ENCODE measurements around the gene PCNP.
"Not testable (repeated sequence)": the region's sequence is repeated elsewhere in the genome, so short reads cannot be mapped to it uniquely, and the experiment has no call there.

Gene PCNP

GRCh38 chr3:101611023-101611422 is 37.0 kb downstream of the PCNP start:
- Mint-ChIP-seq H3K27ac (no peak overlapping the region), H3K9me3 (no peaks in the 10 kb centered on the region), H3K27me3 (ENCODE audit: low read depth) (no peaks in the 10 kb centered on the region), H3K36me3 (ENCODE audit: low read depth) (no peaks in the 10 kb centered on the region), H3K4me3 (no peak overlapping the region), H3K4me1 (no peaks in the 10 kb centered on the region)
- TF ChIP-seq CTCF (IDR thresholded peaks at IDR 0.05; ENCODE audit: unreplicated experiment in 3 of 3): no peak

GRCh38 chr3:101613014-101613413 is 39.0 kb downstream of the PCNP start:
- H3K36me3 Mint-ChIP-seq (ENCODE audit: low read depth); H3K9me3 Mint-ChIP-seq; H3K4me1 Mint-ChIP-seq; H3K4me3 Mint-ChIP-seq; H3K27me3 Mint-ChIP-seq (ENCODE audit: low read depth): not testable (repeated sequence)
- H3K27ac Mint-ChIP-seq: peak overlapping the region in 1 of 3 experiments; percentile 49

GRCh38 chr3:101615525-101615924 is 41.5 kb downstream of the PCNP start:
- no peaks in the 10 kb centered on the region for H3K36me3 Mint-ChIP-seq (ENCODE audit: low read depth)
- H3K9me3 Mint-ChIP-seq: no peaks in the 10 kb centered on the region
- H3K27me3 Mint-ChIP-seq (ENCODE audit: low read depth): no peaks in the 10 kb centered on the region
- no peak overlapping the region for H3K27ac Mint-ChIP-seq
- no peak for TF ChIP-seq CTCF (IDR thresholded peaks at IDR 0.05; ENCODE audit: unreplicated experiment in 3 of 3)
- no peak overlapping the region for H3K4me3 Mint-ChIP-seq
- no peaks in the 10 kb centered on the region for H3K4me1 Mint-ChIP-seq

DNA sequence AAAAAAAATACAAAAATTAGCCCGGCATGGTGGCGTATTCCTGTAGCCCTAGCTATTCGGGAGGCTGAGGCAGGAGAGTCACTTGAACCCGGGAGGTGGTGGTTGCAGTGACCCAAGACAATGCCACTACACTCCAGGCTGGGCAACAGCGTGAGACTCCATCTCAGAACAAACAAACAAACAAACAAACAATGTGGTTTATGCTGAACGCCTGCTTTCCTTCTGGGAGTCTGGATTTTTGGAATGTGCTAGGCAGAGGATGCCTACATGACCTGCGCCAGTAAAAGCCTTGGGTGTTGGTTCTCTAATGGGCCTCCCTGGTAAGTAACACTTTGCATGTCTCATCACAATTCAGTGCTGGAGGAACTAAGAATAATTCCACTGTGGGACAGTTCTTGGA is 43.5 kb downstream of the PCNP start:
- no peaks in the 10 kb centered on the region for H3K36me3 Mint-ChIP-seq (ENCODE audit: low read depth)
- no peak overlapping the region for H3K4me3 Mint-ChIP-seq
- TF ChIP-seq CTCF (IDR thresholded peaks at IDR 0.05; ENCODE audit: unreplicated experiment in 3 of 3): no peak
- no peaks in the 10 kb centered on the region for H3K27me3 Mint-ChIP-seq (ENCODE audit: low read depth)
- H3K4me1 Mint-ChIP-seq: no peaks in the 10 kb centered on the region
- H3K9me3 Mint-ChIP-seq: no peaks in the 10 kb centered on the region
- H3K27ac Mint-ChIP-seq: no peak overlapping the region

DNA sequence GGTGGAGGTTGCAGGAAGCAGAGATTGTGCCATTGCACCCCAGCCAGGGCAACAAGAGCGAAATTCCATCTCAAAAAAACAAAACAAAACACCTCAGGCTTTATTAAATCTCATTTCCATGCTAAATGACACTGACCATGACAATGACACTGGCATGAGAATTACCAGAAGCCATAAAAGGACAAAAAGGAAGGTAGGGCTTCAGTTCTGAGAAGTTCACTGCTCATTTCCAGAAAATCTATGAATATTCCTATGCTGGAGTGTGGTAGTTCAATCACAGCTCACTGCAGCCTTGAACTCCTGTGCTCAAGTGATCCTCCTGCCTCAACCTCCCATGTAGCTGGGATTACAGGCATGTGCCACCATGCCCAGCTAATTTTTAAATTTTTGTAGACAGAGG is 44.7 kb downstream of the PCNP start:
- no peak for TF ChIP-seq CTCF (IDR thresholded peaks at IDR 0.05; ENCODE audit: unreplicated experiment in 3 of 3)
- H3K36me3 Mint-ChIP-seq (ENCODE audit: low read depth): no peaks in the 10 kb centered on the region

DNA sequence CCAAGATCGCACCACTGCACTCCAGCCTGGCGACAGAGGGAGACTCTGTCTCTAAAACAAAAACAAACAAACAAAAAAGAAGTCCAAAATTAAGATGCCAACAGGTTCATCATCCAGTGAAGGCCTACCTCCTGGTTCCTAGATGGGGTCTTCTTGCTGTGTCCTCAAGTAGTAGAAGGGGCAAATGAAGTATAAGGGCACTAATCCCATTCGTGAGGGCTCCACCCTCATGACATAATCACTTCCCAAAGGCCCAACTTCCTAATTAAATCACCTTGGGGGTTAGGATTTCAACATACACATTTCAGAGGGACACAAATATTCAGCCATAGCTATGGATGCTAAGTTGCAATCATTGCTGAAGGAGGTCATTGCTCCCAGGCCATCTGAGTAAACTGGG is 45.8 kb downstream of the PCNP start:
- Mint-ChIP-seq H3K27ac (no peak overlapping the region), H3K4me3 (no peak overlapping the region), H3K9me3 (no peaks in the 10 kb centered on the region), H3K4me1 (no peaks in the 10 kb centered on the region), H3K36me3 (ENCODE audit: low read depth) (no peaks in the 10 kb centered on the region), H3K27me3 (ENCODE audit: low read depth) (no peaks in the 10 kb centered on the region)
- TF ChIP-seq CTCF (IDR thresholded peaks at IDR 0.05; ENCODE audit: unreplicated experiment in 3 of 3): no peak

More for the DNA sequence above, 44.7 kb downstream of the PCNP start:
- Mint-ChIP-seq H3K4me1 (no peaks in the 10 kb centered on the region), H3K4me3 (no peak overlapping the region), H3K27ac (no peak overlapping the region), H3K27me3 (ENCODE audit: low read depth) (no peaks in the 10 kb centered on the region), H3K9me3 (no peaks in the 10 kb centered on the region)
